ENCODE measurements around the gene TINCR.
"Not testable (repeated sequence)": the region's sequence is repeated elsewhere in the genome, so short reads cannot be mapped to it uniquely, and the experiment has no call there.

The TINCR gene

DNA sequence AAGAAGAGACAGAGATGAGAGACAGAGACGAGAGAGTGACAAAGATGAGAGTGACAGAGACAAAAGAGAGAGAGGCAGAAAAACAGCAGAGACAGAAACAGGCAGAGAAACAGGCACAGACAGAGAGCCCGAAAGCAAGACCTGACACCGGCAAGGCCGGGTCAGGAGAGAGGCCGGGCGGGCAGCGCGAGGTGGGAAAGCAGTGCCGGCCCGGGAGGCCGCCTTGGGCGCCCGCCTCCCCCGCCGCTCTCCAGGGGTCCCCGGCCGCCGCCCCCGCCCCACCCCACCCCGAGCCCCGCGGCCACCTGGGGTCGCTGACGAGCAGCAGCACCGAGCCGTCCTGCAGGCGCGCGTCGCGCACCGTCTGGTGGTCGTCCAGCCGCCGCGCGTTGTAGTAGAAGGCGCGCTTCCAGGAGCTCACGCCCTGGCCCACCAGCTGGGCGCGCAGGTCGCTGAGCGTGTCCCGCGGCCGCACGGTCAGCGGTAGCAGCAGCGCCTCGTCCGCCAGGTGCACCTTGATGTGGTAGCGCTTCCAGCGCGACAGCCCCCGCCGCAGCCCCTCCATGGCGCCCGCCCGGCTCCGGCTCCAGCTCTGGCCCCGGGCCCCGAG is at the start of gene TINCR:
Gene TINCR, minus strand, starts transcription at position 594 of the 610 bp plus-strand sequence.
- no peak for DNase-seq

DNA sequence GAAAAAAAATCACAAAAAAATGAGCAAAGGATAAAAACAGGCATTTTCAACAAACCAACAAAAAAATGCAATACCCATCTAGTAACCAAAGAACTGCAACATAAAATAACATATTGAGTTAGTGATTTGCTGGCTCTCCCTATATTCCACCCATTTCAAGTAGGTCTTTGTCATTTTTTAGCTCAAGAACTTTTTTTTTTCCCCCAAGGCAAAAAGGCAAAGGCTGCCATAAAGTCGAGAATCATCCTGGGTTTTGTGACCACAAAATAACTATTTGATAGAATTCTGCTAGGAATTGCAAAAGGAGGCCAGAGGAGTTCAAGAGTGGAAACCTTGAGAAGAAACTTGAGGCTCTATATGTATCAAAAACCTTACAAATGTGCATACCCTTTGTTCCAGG is 49.3 kb upstream of the TINCR start:
- DNase-seq = no peak

DNA sequence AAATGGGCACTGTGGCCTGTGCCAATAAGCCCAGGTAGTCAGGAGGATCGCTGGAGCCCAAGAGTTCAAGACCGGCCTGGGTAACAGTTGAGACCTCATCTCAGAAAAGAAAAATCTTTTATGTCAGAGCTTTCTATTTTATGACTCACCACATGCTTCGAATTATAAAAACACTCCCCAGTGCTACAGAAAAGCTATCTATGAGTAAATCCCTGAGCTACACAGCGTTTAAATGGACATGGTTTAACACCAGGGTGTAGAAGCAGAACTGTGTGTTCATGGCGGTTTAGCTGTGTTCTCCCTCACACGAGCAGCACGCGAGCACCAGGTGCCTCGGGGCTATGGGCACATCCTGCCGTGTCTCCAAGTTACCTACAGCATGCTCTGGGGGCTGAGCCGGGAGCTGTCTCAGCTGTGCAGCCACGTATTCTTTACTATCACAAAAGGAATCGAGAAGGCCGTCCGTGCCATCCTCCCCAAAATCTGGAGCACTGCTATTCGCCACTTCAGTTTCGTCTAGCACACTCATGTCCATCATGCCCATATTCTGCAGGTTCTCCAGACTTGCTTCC is 48.1 kb upstream of the TINCR start:
- no peak for DNase-seq

- DNase-seq = no peak
Observed at GRCh38 chr19:5612891-5613865, 45.4 kb upstream of the TINCR start.

DNA sequence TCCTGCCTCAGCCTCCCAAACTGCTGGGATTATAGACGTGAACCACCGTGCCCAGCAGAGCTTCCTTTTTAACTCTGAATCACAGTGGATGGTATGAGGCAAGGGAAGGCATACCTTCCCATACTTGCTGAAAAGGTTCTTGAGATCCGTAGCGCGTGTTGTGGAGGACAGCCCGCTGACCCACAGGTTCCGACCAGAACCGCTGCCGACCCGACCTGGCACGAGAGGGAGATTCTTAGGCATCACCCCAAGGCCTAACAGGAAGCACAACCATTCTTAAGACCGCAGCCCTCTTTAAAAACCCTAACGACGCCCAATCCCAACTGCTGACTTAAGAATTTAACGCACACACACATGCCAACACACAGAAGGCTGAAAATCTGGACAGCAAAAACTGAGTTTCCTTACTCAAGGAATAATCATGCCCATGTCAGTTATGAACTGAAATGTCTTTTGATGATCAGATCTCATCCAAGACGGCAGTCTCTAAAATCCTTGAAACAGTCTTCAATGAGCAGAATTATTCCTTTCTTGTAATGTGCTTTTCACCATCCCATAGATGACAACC is 42.2 kb upstream of the TINCR start:
- DNase-seq = no peak

- not testable (repeated sequence) for DNase-seq
Observed at GRCh38 chr19:5608766-5609165, 41.0 kb upstream of the TINCR start.

DNA sequence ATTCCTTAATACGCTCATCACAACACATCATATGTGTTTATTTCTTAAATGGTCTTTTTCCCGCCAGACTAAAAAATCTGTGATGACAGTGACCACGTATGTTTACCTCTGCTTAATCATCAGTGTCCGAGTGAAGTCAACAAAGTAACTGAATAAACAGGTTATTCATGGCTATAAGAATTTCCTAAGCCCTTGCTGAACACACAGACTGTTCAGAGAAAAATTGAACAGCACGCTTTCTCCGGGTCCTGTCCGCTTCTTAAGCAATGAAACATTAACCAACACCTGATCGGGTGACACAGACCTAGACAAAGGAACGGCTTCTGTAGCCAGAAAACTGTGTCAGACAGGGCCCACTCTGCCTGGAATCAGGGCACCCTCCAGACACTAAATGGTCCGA is 40.5 kb upstream of the TINCR start:
- DNase-seq = no peak

DNA sequence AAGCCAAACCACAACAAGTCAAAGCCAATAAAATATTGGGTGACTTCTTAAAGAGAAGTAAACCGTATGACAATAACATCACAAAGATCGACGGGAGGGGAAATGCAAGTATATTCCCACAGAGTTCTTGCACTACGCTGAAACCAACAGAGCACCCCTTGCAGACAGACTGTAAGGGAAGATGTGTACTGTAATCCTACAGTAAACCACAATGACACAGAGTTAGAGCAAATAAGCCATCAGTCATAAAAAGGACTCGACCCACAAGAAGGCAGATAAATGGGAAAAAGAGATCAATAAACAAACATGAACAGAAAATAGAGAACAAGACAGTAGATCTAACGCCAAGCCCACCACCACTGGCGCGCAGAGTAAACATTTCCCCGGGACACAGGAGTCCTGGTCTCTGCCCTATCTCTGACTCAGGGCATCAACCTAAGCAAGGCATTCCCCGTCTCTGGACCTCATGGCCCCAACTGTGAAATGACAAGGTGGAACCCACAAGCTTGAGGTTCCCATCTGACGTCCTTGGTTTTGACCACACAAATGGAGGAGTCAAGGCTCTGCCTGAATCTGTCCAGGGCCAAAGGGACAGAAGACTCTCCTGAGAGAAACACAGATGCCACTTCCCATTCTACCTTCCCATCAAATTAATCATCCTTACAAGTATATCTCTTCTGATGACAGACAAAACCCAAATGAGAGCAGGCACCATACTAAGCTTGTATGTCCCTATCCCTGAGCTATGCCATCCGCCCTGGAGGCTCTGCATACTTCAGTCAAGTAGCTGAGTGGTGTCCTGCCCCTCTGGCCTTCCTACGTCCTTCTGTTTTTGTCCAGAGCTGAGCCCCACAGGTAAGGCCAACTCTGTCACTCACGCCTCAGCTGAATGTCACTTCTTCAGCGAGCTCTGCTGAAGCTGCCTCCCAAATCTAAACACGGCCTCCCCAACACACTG is 39.8 kb upstream of the TINCR start:
- DNase-seq = no peak

DNA sequence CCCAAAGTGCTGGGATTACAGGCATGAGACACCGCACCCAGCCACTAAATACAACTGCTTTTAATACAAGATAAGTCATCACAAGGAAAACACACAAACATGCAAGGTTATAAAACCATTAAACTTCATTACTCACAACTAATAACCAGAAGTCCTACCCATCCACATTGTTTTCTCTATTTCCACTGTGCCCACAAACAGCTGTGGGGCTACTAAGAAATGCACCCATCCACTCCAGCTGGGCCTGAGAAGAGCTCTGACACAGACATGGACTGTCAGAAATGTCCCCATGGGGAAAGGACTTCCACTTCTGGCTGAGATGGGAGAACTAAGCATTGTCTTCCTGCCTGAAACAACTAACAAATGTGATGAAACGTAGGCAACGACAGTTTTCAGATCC is 37.6 kb upstream of the TINCR start:
- DNase-seq = no peak

- no peak for DNase-seq
Observed at GRCh38 chr19:5603626-5604025, 35.9 kb upstream of the TINCR start.

- no peak for DNase-seq
Observed at GRCh38 chr19:5600797-5601196, 33.0 kb upstream of the TINCR start.

- no peak for DNase-seq
Observed at GRCh38 chr19:5595745-5596144, 28.0 kb upstream of the TINCR start.

DNA sequence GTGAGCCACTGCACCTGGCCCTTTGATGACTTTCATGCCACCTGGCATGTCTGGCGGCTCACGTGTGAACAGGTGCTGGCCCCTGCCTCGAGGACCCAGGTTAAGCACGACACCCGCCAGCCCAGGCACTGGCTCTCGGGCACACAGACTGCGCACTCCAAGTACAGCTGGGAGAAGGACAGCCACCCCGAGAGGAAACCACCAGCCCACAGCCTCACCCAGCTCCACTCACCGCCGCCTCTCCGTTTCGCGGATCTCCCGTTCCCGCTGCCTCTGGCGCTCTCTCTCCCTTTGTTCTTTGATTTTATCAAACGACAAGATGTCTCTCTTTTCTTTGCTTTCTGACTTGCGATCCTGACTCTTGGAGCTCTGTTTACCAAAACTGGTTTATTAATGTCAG is 27.4 kb upstream of the TINCR start:
- DNase-seq = no peak

GRCh38 chr19:5594521-5594950 is 26.8 kb upstream of the TINCR start:
- DNase-seq = no peak

GRCh38 chr19:5593343-5594255 is 25.8 kb upstream of the TINCR start:
- DNase-seq = no peak

GRCh38 chr19:5592531-5593342 is 25.0 kb upstream of the TINCR start:
- DNase-seq = no peak

DNA sequence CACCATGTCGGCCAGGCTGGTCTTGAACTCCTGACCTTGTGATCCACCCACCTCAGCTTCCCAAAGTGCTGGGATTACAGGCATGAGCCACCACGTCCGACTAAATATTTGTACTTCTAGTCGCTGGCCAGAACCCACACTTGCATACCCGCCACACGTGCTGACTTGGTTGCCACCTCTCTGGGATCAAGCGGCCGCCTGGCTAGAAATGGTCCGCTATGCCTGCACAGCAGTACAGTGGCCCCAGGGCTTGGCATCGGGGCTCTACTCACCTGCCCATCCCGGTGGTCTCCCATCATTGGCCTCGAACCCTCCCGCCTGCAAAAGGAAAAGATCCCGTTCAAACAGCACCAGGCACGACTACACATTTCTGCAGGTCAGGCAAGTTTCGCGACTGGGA is 23.7 kb upstream of the TINCR start:
- DNase-seq = no peak

- DNase-seq = no peak
Observed at GRCh38 chr19:5590865-5591154, 23.1 kb upstream of the TINCR start.

- no peak for DNase-seq
Observed at GRCh38 chr19:5590151-5590864, 22.6 kb upstream of the TINCR start.

All from NCI-H2107 (cell line).